M059J (cell line): ENCODE results near the gene NDUFAF8. TPM values are rescaled to one million over a fixed set of nuclear protein-coding genes. Genes with fewer than 3 reads are reported as not detected.

Source experiments
- DNase-seq: peaks from one replicate; pipeline ENCODE4 v3.0.0-alpha.2; 2012; ENCODE audit warnings: low read depth
- total RNA-seq: library from RNA; depleted of rRNA; stranded (reverse); fragments of >200 nt; shearing (Covaris generic); gene quantifications from 2 replicates; pipeline ENCODE4 v1.2.3, GENCODE V29; 2014

NDUFAF8 gene
- total RNA-seq, 1 experiment from 2014 or later = 20.1 TPM

DNA sequence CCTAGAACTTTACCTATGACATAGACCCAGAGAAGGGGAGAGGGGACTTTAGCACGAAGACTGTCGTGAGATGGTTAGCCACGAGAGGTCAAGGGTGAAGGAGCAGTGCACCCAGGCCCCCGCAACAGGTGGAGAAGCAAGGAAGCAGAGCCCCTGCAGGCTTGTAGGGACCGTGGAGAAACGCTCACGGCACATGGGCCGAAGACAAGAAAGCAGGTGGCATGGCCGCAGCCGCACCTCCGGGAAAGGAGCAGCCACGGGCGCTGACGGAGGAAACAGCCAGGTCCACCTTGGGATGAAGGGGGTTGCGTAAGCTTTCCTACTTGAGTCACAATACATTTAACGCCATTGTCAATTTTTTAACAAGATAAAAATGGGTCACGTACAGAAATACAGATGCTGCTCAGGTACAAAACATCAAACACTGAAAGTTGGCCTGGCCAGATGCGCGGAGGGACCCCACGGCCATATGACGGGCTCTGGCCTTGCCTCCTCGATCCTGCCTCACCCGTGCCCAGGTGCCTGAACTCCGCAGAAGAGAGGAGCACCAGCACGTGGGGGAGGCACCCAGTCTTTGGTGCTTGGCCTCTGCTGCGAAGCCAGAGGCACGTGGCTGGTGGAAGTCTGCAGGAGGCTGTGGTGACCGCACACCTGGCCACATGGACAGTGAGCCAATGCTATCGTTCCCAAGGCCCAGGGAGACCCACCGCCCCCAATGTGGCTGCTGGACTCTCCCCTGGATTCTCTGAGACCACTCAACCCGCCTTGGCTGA lies 34.8 kb downstream of the NDUFAF8 start:
- no peak for DNase-seq

DNA sequence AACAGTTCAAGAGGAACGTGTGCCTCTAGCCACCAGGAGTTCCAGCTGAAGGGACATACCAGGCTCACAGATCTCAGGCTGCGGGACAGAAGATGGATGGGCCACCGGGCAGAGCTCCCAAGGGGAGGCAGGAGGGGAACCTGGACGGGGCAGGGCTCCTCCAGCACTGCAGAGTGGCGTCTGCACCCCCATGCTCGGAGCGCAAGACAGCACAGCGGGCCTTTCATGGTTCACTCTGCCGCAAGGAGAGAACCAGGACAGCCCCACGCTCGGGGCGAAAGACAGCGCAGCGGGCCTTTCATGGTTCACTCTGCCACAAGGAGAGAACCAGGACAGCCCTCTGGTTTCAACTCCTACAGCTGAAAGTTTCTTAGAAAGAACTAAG lies 35.3 kb downstream of the NDUFAF8 start:
- no peak for DNase-seq

DNA sequence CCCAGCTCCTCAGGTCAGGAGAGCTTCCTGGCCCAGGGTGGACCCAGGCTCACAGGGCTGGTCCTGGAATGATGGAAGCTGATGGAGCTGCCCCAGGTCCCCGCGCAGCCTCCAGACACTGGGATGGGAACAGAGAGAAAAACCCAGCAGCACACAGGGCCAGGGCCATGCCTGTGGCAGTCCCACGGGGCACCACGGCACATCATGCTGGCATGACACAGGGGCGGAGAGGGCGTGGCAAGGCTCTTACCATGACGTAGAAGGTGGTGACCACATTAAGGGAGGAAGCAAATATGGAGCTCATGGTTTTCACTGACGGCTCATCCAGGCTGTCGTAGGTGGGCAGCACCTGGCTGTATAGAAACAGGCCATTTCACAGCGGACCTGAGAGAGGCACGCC lies 37.7 kb downstream of the NDUFAF8 start:
- no peak for DNase-seq

DNA sequence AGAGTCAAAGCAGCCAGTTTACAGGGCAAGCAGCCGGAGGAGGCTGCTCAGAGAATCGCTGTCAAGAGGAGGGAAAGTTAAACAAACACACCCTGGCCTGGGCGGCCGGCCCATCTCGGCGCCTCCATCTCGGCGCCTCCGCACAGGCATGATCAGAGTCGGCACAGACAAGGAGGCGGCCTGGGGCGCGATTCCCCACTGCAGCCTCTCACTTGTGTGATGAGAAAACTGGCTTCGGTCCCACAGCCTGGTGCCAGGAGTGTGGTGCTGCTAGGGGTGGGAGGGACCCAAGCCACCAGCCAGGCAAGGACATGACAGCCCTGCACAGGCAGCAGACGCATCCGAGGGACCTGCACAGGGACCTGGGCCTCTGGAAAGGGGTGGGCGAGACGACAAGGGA lies 38.3 kb downstream of the NDUFAF8 start:
- DNase-seq = no peak

DNA sequence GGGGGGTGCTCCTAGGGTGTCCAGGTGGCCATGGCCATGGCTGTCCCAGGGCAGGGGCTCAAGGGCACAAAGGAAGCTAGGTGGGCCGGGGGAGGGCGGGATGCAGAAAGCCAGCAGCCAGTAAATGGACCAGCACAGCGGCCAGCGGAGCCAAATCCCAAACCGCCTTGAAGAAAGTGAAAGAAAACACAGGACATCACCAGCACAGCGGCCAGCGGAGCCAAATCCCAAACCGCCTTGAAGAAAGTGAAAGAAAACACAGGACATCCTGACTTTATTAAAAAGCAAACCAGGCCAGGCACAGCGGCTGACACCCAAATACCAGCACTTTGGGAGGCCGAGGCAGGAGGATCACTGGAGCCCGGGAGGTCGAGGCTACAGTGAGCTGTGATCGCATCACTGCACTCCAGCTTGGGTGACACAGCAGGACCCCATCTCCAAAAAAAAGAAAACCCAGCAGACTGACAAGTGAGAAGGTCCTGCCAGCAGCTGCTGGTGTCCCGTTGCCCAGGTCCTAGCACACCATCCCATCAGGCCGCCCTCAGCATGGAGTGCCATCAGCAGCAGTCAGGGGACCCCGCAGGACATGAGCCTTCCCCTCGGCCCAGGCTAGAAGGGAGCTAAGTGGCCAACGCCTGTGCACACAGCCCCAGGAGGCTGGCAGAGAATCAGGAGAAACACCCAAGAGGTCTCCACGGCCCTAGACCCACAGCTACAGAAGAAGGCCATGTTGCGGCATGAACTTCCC lies 39.0 kb downstream of the NDUFAF8 start:
- DNase-seq = no peak

DNA sequence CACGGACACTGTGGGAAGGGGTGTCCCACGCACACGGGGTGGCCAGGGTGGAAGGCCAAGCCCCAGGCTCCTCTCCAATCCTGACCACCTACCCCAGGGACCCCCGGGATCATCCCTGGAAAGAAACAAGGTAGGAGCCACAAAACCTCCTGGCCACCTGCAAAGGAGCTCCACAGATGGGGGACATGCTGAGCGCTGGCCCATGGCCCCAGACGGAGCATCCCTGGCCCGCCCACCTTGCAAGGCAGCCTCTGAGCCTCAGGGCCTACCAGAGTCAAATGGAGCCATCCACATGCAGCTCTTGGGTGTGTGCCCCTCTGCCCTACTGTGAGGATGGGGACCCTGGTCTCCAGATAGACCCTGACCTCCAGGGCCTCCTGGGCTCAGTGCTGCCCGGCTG lies 39.7 kb downstream of the NDUFAF8 start:
- no peak for DNase-seq

DNA sequence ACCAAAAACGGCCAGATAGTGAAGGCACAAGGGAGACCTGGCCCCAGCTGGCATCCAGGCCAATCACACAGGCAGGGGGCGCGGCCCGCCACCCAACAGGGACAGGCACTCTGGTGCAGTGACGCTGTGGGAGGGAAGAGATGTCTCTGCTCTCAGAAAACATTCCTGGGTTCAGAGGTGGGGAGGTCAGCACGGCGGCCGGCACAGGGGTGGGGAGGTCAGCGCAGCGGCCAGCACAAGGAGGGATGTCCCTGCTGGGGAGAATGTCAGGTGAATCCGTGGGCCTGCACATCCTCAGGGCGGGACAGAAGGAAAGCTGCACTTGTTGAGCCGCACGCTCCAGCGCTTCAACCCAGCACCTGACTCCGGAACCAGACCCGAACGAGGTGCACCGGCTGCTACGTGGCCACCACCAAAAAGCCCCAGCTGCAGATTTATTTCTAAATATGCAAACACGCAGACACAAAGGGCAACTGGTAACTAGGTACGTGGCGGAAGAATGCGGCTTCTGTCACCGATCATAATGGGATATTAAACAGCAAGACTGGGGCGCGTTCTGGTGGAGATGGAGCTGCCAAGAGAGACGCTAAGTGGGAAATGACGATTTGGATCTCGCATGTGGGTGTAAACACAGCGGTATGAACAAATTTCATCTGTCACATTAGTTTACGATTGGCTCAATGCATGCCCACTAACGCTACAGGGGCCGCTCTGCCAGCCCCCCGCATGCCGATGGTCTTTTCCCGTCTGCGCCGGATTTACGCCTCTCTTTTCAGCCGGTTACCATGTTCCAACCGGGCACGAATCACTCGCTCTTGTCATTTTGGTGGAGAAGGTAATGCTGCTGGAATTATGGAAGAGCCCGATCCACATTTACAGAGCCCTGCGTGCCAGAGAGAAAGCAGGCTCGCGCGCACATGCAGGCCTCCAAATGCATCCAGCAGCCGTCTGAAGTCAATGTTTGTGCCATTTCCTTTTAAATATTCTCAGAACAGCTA lies 40.5 kb downstream of the NDUFAF8 start:
- no peak for DNase-seq

DNA sequence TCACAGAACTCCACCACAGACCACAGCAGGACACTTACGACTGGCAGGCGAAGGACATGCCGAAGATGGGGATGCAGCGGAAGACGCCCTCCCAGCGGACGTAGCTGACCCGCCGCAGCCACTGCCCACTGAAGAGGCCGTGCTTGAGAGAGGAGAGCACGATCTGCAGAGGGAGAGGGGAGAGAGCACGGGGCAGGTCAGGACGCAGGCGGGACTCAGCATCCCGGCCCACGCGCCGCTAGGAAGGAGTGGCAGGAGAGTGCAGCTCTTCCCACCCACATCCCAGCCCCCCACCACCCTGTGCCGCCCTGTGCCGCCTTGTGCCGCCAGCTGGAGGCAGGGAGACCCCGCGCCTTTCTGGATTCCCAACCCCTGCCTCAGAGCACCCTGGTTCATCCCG lies 41.5 kb downstream of the NDUFAF8 start:
- no peak for DNase-seq

DNA sequence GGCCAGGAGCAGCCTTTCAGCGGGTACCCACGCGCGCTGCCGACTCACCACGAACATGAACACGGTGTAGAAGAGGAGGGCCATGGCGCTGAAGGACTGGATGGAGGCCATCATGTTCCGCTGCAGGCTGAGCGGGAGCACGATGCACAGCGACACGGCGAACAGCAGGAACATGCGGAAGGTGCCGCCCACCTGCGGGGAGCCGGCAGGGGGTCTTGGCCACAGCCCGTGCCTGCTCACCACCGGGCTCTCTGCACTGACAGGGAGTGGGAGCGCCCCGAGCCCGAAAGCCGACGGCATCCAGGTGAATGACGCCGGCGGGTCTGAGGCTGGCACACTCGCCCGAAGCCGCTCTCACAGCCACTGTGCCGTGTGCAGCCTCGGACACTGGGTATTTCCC lies 43.0 kb downstream of the NDUFAF8 start:
- DNase-seq = no peak

DNA sequence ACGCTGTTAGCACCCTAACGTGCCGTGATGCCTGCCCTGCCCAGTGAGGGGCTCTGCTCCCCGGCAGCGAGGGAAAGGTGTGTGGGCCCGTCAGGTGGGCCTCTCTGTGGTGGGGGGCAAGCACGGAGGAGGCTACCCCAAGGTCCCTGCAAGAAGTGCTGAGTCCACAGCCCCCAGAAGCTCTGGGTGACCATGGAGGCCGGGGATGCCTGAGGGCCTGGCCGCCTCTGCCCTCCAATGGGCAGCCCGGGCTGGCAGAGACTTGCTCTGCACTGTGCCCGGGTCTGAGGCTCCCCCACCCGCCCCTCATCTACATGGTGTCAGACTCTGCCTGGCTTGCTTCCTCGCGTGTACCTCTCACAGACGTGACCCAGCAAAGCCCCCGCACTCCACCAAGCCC lies 43.8 kb downstream of the NDUFAF8 start:
- no peak for DNase-seq

DNA sequence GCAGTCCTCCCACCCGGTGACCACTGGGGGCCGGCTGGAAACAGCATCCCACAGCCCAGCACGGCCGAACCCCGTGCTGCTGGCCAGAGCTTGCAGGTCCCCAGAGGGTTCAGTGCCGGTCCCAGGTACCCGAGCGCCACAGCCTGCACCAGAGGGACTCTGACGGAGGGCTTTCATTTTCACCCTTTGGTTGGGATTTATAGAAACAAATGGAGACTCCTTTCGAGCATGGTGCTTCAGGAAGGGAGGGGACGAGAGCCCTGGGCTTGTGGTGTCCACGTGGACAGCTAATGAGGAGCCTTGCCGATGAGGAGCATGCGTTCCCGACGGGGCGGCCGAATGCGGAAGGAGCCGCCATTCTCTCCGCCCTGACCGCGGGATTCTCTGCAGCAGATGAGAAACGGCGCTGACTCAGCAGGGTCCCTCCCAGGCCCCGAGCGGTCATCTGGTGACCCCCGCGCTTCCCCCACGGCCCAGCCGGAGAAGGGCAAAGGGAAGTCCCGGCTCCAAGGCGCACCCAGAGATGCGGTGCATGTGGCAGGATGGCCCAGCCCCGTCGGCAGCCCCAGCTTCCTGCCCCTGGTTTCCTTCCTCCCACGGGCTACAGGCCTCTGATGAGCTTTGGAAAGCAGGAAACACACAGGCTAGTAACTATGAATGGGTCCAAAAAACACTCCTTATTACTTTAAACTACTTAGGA lies 46.2 kb downstream of the NDUFAF8 start:
- no peak for DNase-seq

DNA sequence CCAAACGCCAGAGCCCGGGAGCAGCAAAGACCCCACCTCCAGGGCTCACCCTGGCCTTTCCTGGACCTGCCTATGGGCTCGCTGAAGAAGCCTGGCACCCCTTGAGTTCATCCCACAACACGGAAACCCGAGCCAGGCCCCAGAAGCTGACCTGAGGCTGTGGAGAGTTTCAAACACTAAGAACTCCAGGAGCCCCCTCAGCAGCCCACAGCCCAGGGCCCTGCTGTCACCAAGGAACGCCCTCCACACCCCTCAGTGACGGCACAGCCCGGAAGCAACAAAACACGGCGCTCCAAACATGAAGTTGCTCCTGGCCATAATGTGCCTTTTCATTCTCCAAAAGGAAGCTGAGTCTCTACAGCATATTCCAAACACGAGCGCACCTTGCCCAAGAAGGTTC lies 46.8 kb downstream of the NDUFAF8 start:
- no peak for DNase-seq

DNA sequence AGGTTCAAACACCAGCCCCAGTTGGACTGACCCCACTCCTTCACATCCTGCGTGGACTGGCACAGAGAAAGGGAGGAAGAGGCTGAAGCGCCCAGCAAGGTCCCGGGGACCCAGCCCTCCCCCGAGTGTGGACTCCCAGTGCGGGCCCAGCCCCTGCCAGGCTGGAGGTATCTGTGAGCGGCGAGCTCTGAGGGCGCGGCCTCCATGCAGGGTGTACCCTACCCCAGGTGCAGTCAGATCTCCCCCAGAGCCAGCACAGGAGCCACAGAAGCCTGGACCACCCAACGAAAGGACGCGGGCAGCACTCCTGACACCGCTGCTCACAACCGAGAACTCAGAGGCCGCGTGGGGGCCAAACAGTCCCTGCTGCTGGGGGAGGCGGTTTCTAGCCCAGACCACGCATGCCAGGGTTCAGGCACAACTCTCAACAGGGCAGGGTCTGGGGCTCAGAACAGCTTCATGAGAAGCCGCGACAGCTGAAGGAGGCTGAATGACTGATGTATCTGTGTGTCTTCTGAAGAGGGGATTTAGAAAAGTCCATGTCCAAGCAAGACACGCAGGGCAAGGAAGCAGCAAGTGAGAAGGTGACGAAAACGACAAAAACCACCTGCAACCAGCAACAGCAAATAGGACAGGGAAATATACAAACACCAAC lies 47.5 kb downstream of the NDUFAF8 start:
- no peak for DNase-seq

DNA sequence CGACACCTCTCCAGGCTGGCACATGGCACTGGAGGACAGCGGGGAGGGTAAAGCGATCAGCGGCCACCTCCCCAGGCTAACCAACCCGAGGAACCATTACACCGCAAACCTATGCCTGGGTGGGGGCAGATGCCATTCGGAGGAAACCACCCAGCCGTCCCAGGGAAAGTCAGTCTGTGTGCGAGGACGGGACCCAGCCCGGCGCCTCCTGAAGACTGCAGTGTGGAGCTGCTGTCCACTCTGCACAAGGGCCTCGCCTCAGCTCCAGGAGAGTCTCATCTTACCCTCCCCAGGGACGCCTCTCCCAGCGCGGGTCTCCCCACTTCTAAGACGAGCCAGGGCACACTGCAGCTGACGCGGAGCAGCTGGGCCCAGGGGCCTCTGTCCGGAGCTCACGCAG lies 48.0 kb downstream of the NDUFAF8 start:
- no peak for DNase-seq

DNA sequence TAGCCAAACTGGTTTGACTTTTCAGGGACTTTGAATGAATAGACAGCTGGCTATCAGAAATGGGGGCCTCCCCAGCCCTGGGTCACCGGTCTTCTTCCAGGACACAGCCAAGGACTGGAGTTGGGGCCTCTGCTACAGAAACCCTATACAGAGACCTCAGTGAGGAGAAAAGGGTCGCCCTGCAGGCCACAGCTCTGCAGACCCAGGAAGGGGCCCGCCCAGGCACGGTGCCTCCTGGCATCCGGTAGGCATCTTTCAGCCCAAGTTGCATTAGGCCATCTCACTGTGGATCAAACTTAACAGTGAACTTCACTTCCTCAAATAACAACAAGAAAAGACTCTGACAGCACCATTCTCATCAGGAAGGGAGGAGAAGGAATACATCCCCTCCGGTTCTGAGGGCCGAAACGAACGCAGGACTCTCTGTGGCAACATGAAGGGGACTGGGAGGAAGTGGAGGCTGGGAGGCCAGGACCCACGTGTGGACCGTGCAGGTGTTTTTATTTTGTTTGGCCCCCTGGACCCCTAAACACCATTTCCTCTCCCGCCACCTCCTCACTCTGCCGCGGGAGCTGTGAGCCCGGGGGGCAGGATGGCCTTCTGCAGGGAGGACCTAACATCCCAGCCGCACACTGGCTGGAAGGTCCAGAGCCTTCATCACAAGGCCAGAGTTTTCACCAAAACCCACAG lies 48.8 kb downstream of the NDUFAF8 start:
- no peak for DNase-seq

DNA sequence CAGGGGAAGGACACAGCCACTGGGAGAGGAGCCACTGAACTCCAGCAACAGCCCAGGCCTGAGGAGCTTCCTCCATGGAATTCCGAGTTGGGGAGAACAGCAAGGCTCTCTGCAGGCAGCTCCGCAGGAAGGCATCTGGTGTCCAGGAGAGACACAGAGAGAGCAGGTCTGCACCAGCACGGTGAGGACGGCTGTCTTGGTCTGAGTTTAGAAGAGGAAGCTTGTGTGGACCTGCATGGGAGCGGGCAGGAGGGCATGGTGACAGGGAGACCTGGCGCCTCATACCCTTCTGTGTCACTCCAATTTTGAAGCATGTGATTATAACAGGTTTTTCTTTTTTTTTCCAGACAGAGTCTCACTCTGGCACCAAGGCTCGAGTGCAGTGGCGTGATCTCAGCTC lies 49.6 kb downstream of the NDUFAF8 start:
- DNase-seq = no peak

DNA sequence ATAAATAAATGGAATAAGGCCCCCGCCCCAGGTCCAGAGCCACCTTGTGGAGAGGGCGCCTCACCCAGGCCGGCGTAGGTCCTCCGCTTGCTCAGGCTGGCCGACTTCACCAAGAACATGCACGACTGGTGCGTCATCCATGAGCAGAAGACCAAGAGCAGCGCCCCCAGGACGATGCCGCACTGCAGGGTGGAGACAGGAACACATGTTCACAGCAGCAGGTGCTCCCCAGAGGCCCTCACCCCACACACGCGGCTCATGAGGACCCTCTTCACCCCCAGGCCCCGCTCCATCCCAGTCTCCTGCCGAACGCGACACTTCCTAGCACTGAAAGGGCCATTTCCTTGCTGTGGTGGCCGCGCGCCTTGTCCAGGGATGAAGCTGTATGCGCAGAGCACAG lies 50.5 kb downstream of the NDUFAF8 start:
- no peak for DNase-seq

DNA sequence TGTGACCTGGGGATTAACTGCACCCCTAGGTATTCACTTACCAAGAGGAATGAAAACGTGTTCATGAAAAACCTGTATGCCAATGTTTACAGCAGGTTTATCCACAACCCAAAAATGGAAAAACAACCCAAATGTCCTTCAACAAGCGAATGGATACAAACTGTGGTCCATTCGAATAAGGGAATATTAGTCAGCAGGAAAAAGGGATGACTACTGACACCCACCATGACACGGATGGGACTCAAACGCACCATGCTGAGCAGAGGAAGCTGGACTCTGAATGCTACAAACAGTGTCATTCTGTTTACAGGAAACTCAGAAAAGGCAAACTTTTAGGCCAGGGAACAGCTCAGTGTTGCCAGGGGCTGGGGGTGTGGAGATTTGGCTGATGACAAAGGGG lies 51.1 kb downstream of the NDUFAF8 start:
- no peak for DNase-seq
